GM19351 (cell line): Measurements from ENCODE around the gene LYRM7.

ENCODE experiments used
- ATAC-seq: cut with Tn5 transposase; IDR thresholded peaks from one replicate; pipeline ENCODE4 v1.9.1; 2021; ENCODE audit warnings: mild to moderate bottlenecking, moderate library complexity; ENCODE audit not compliant: unreplicated experiment

Gene LYRM7

DNA sequence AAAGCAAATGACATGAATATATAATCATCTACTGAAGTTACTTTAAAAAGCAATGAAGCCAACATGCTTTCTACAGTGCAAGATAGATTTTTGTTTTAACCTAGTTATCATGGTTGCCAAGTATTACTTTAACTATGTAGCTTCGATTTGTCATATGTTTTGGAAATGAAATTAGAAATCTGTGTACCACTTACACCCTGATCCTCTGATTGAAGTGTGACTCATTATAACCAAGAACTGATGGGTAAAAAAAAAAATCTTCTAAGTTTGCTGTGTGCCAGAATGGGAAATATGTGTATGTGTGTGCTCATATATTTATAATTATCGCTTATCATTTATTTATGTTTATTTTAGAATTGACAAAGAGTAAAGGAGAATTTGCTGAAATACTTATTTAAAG, 84.0 kb downstream of the LYRM7 start:
- ATAC-seq = no peak
